ENCODE data around the gene RFT1.

Gene RFT1

GRCh38 chr3:53158765-53159155 is 28.5 kb upstream of the RFT1 start:
- no peak overlapping the region for H4K91ac ChIP-seq (ENCODE audit: low read length)
- peaks cover 32 to 34% of the 10 kb centered on the region in 2 experiments for H3K27me3 ChIP-seq (ENCODE audit: control insufficient read depth in 1 of 2, insufficient read depth in 1 of 2, low read length in 2 of 2)
- H4K8ac ChIP-seq (ENCODE audit: low read length), result no peak overlapping the region
- H3K14ac ChIP-seq (ENCODE audit: low read length in 2 of 2), result no peak overlapping the region
- H3K23ac ChIP-seq (ENCODE audit: low read length in 2 of 2), result no peak overlapping the region
- H3K4me1 ChIP-seq (ENCODE audit: control insufficient read depth, insufficient read depth, low read depth, low read length), result peaks cover 33% of the 10 kb centered on the region
- no peak overlapping the region for H3K4me3 ChIP-seq (ENCODE audit: insufficient read depth in 1 of 2, low read depth in 1 of 2, low read length in 2 of 2)
- H2AFZ ChIP-seq (ENCODE audit: low read depth, low read length), result no peak overlapping the region
- H2BK12ac ChIP-seq (ENCODE audit: low read length in 2 of 2), result no peak overlapping the region
- no peak overlapping the region for H3K18ac ChIP-seq (ENCODE audit: low read depth in 1 of 2, low read length in 2 of 2)
- peaks cover 5% of the 10 kb centered on the region for H3K79me1 ChIP-seq (replicated peaks; ENCODE audit: low read length, poor library complexity, severe bottlenecking)
- no CpG with 5 or more reads among the region's 2 CpGs for WGBS
- no peak overlapping the region for H3K4ac ChIP-seq (ENCODE audit: low read depth in 1 of 2, low read length in 2 of 2)
- no peak overlapping the region for H2BK5ac ChIP-seq (ENCODE audit: low read depth, low read length, poor library complexity, severe bottlenecking)
- no peak overlapping the region for H3K27ac ChIP-seq (ENCODE audit: low read length, poor library complexity, severe bottlenecking)
- no peak overlapping the region for H2BK15ac ChIP-seq (ENCODE audit: low read depth, poor library complexity, severe bottlenecking)
- H2BK120ac ChIP-seq (ENCODE audit: low read depth, low read length), result no peak overlapping the region
- H3K9me3 ChIP-seq (ENCODE audit: control insufficient read depth, low read length), result no peaks in the 10 kb centered on the region
- no peak overlapping the region for H2AK5ac ChIP-seq (ENCODE audit: low read length, severe bottlenecking)
- H3K4me2 ChIP-seq (ENCODE audit: low read length, poor library complexity, severe bottlenecking), result no peak overlapping the region
- no peak for DNase-seq
- no peak overlapping the region for H3K9ac ChIP-seq (ENCODE audit: low read length)
- peaks cover 0 to 4% of the 10 kb centered on the region in 2 experiments for H3K36me3 ChIP-seq (ENCODE audit: control insufficient read depth in 1 of 2, insufficient read depth in 2 of 2, low read depth in 1 of 2, low read length in 2 of 2)

GRCh38 chr3:53157974-53158580 is 27.8 kb upstream of the RFT1 start:
- Histone ChIP-seq H2AFZ (ENCODE audit: low read depth, low read length) (no peak overlapping the region), H2BK5ac (ENCODE audit: low read depth, low read length, poor library complexity, severe bottlenecking) (no peak overlapping the region), H3K27me3 (ENCODE audit: control insufficient read depth in 1 of 2, insufficient read depth in 1 of 2, low read length in 2 of 2) (peaks cover 33 to 41% of the 10 kb centered on the region in 2 experiments), H3K4me3 (ENCODE audit: insufficient read depth in 1 of 2, low read depth in 1 of 2, low read length in 2 of 2) (no peak overlapping the region), H3K4me2 (ENCODE audit: low read length, poor library complexity, severe bottlenecking) (no peak overlapping the region), H2AK5ac (ENCODE audit: low read length, severe bottlenecking) (no peak overlapping the region), H3K18ac (ENCODE audit: low read depth in 1 of 2, low read length in 2 of 2) (no peak overlapping the region), H4K8ac (ENCODE audit: low read length) (no peak overlapping the region), H3K27ac (ENCODE audit: low read length, poor library complexity, severe bottlenecking) (no peak overlapping the region), H3K9ac (ENCODE audit: low read length) (no peak overlapping the region), H3K23ac (ENCODE audit: low read length in 2 of 2) (no peak overlapping the region), H3K79me1 (replicated peaks; ENCODE audit: low read length, poor library complexity, severe bottlenecking) (peaks cover 5% of the 10 kb centered on the region), H3K36me3 (ENCODE audit: control insufficient read depth in 1 of 2, insufficient read depth in 2 of 2, low read depth in 1 of 2, low read length in 2 of 2) (peaks cover 0 to 3% of the 10 kb centered on the region in 2 experiments), H2BK15ac (ENCODE audit: low read depth, poor library complexity, severe bottlenecking) (no peak overlapping the region), H2BK120ac (ENCODE audit: low read depth, low read length) (no peak overlapping the region), H4K91ac (ENCODE audit: low read length) (no peak overlapping the region), H3K14ac (ENCODE audit: low read length in 2 of 2) (no peak overlapping the region), H3K9me3 (ENCODE audit: control insufficient read depth, low read length) (no peaks in the 10 kb centered on the region), H3K4me1 (ENCODE audit: control insufficient read depth, insufficient read depth, low read depth, low read length) (peaks cover 31% of the 10 kb centered on the region), H3K4ac (ENCODE audit: low read depth in 1 of 2, low read length in 2 of 2) (no peak overlapping the region), H2BK12ac (ENCODE audit: low read length in 2 of 2) (no peak overlapping the region)
- WGBS, result 84% methylated on average over 3 of the region's 3 CpGs
- no peak for DNase-seq

DNA sequence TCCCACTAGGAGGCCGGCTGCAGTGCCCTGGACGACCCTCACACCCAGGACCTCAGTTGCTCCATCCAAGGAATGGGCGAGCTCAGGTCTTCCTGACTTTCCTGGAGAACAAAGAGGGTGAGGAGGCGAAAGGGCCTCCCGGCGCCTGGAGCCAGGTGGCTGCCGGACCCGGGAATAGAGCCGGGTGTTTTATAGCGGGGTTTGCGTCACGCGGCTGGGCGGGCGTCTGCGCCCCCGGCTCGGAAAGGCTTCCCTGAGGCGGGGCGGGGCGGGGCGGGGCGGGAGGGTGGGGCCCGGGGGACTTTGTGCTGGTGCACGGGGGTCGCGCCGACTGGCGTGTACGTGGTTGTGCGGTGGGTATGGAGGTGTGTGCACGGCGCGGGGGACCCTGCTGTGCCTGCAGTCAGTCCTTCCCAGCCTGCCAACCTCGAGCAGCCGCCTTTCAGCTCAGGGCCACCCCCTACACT is 26.2 kb upstream of the RFT1 start:
- 33% methylated on average over 3 of the region's 36 CpGs for WGBS
- Histone ChIP-seq H2BK5ac (ENCODE audit: low read depth, low read length, poor library complexity, severe bottlenecking) (no peak overlapping the region), H3K14ac (ENCODE audit: low read length in 2 of 2) (no peak overlapping the region), H3K4ac (ENCODE audit: low read depth in 1 of 2, low read length in 2 of 2) (no peak overlapping the region), H3K27me3 (ENCODE audit: control insufficient read depth in 1 of 2, insufficient read depth in 1 of 2, low read length in 2 of 2) (peaks cover 42 to 47% of the 10 kb centered on the region in 2 experiments), H3K27ac (ENCODE audit: low read length, poor library complexity, severe bottlenecking) (no peak overlapping the region), H3K4me1 (ENCODE audit: control insufficient read depth, insufficient read depth, low read depth, low read length) (peaks cover 21% of the 10 kb centered on the region), H4K8ac (ENCODE audit: low read length) (no peak overlapping the region), H3K18ac (ENCODE audit: low read depth in 1 of 2, low read length in 2 of 2) (no peak overlapping the region), H3K79me1 (replicated peaks; ENCODE audit: low read length, poor library complexity, severe bottlenecking) (peaks cover 3% of the 10 kb centered on the region), H2BK120ac (ENCODE audit: low read depth, low read length) (no peak overlapping the region), H3K9ac (ENCODE audit: low read length) (no peak overlapping the region), H2AFZ (ENCODE audit: low read depth, low read length) (no peak overlapping the region), H4K91ac (ENCODE audit: low read length) (no peak overlapping the region), H3K4me3 (ENCODE audit: insufficient read depth in 1 of 2, low read depth in 1 of 2, low read length in 2 of 2) (no peak overlapping the region), H2BK15ac (ENCODE audit: low read depth, poor library complexity, severe bottlenecking) (no peak overlapping the region), H3K36me3 (ENCODE audit: control insufficient read depth in 1 of 2, insufficient read depth in 2 of 2, low read depth in 1 of 2, low read length in 2 of 2) (no peaks in the 10 kb centered on the region), H3K23ac (ENCODE audit: low read length in 2 of 2) (no peak overlapping the region), H3K9me3 (ENCODE audit: control insufficient read depth, low read length) (no peaks in the 10 kb centered on the region), H2BK12ac (ENCODE audit: low read length in 2 of 2) (no peak overlapping the region), H3K4me2 (ENCODE audit: low read length, poor library complexity, severe bottlenecking) (peak overlapping the region; percentile 31), H2AK5ac (ENCODE audit: low read length, severe bottlenecking) (no peak overlapping the region)
- DNase-seq, result no peak

GRCh38 chr3:53155760-53156159 is 25.5 kb upstream of the RFT1 start:
- no peak overlapping the region for H4K91ac ChIP-seq (ENCODE audit: low read length)

More at GRCh38 chr3:53155760-53156159, 25.5 kb upstream of the RFT1 start:
- H3K14ac ChIP-seq (ENCODE audit: low read length in 2 of 2), result no peak overlapping the region
- H2BK120ac ChIP-seq (ENCODE audit: low read depth, low read length), result no peak overlapping the region
- H4K8ac ChIP-seq (ENCODE audit: low read length), result no peak overlapping the region
- 93% methylated on average over 5 of the region's 6 CpGs for WGBS
- no peak overlapping the region for H3K23ac ChIP-seq (ENCODE audit: low read length in 2 of 2)
- peaks cover 42 to 47% of the 10 kb centered on the region in 2 experiments for H3K27me3 ChIP-seq (ENCODE audit: control insufficient read depth in 1 of 2, insufficient read depth in 1 of 2, low read length in 2 of 2)
- no peaks in the 10 kb centered on the region for H3K9me3 ChIP-seq (ENCODE audit: control insufficient read depth, low read length)
- H3K4ac ChIP-seq (ENCODE audit: low read depth in 1 of 2, low read length in 2 of 2), result no peak overlapping the region
- H3K4me3 ChIP-seq (ENCODE audit: insufficient read depth in 1 of 2, low read depth in 1 of 2, low read length in 2 of 2), result no peak overlapping the region
- H2BK5ac ChIP-seq (ENCODE audit: low read depth, low read length, poor library complexity, severe bottlenecking), result no peak overlapping the region
- H2AK5ac ChIP-seq (ENCODE audit: low read length, severe bottlenecking), result no peak overlapping the region
- no peak overlapping the region for H3K27ac ChIP-seq (ENCODE audit: low read length, poor library complexity, severe bottlenecking)
- H3K9ac ChIP-seq (ENCODE audit: low read length), result no peak overlapping the region
- H3K36me3 ChIP-seq (ENCODE audit: control insufficient read depth in 1 of 2, insufficient read depth in 2 of 2, low read depth in 1 of 2, low read length in 2 of 2), result no peaks in the 10 kb centered on the region
- peaks cover 2% of the 10 kb centered on the region for H3K79me1 ChIP-seq (replicated peaks; ENCODE audit: low read length, poor library complexity, severe bottlenecking)
- no peak overlapping the region for H3K18ac ChIP-seq (ENCODE audit: low read depth in 1 of 2, low read length in 2 of 2)
- no peak for DNase-seq
- H2BK15ac ChIP-seq (ENCODE audit: low read depth, poor library complexity, severe bottlenecking), result no peak overlapping the region
- no peak overlapping the region for H2AFZ ChIP-seq (ENCODE audit: low read depth, low read length)
- peaks cover 20% of the 10 kb centered on the region for H3K4me1 ChIP-seq (ENCODE audit: control insufficient read depth, insufficient read depth, low read depth, low read length)
- H3K4me2 ChIP-seq (ENCODE audit: low read length, poor library complexity, severe bottlenecking), result no peak overlapping the region
- H2BK12ac ChIP-seq (ENCODE audit: low read length in 2 of 2), result no peak overlapping the region

All from mesenchymal stem cell (in vitro differentiated cells and primary cell).